MM.1S (cell line): ENCODE data around the gene TMTC4.
"Not testable (repeated sequence)": the region's sequence is repeated elsewhere in the genome, so short reads cannot be mapped to it uniquely, and the experiment has no call there.

ENCODE experiments used
- DNase-seq: peaks from one replicate; pipeline ENCODE4 v3.0.0-alpha.2; 2015
- H2AFZ ChIP-seq: fragments of 300-600 bp; sonication (generic); 2 replicates; pipeline ENCODE4 v1.6.0; 2016; ENCODE audit warnings: antibody characterized with exemption, low read length
- H3F3A ChIP-seq: fragments of 300-600 bp; sonication (generic); 2 replicates; pipeline ENCODE4 v1.6.1; 2016; ENCODE audit warnings: mild to moderate bottlenecking, antibody characterized with exemption, low read length, moderate library complexity, mixed read lengths; ENCODE audit not compliant: insufficient read depth
- H3K27ac ChIP-seq: fragments of 300-600 bp; sonication (generic); 2 replicates; pipeline ENCODE4 v1.5.1; 2016; ENCODE audit warnings: mild to moderate bottlenecking, low read length
- H3K27me3 ChIP-seq: fragments of 300-600 bp; sonication (generic); replicated peaks from 2 replicates; pipeline ENCODE4 v1.6.0; 2016; ENCODE audit warnings: low read length; ENCODE audit not compliant: insufficient read depth
- H3K36me3 ChIP-seq: fragments of 300-600 bp; sonication (generic); replicated peaks from 2 replicates; pipeline ENCODE4 v1.6.1; 2016; ENCODE audit warnings: mild to moderate bottlenecking, low read length, mixed read lengths; ENCODE audit not compliant: insufficient read depth
- H3K4me1 ChIP-seq: fragments of 300-600 bp; sonication (generic); 2 replicates; pipeline ENCODE4 v1.6.1; 2016; ENCODE audit warnings: low read length, mixed read lengths
- H3K4me2 ChIP-seq: fragments of 300-600 bp; sonication (generic); 2 replicates; pipeline ENCODE4 v1.6.0; 2016; ENCODE audit warnings: low read depth, low read length
- H3K4me3 ChIP-seq: fragments of 300-600 bp; sonication (generic); 2 replicates; pipeline ENCODE4 v1.5.1; 2016; ENCODE audit warnings: low read length, mixed read lengths
- H3K79me2 ChIP-seq: fragments of 300-600 bp; sonication (generic); 2 replicates; pipeline ENCODE4 v1.6.1; 2016; ENCODE audit warnings: mixed run types, low read length, mixed read lengths
- H3K9ac ChIP-seq: fragments of 300-600 bp; sonication (generic); 2 replicates; pipeline ENCODE4 v1.6.1; 2016; ENCODE audit warnings: low read length, mixed read lengths
- H3K9me2 ChIP-seq: fragments of 300-600 bp; sonication (generic); replicated peaks from 2 replicates; pipeline ENCODE4 v1.6.1; 2016; ENCODE audit warnings: mild to moderate bottlenecking, low read length, mixed read lengths; ENCODE audit not compliant: insufficient read depth
- H3K9me3 ChIP-seq: fragments of 300-600 bp; sonication (generic); replicated peaks from 2 replicates; pipeline ENCODE4 v1.6.1; 2016; ENCODE audit warnings: mild to moderate bottlenecking, low read length, mixed read lengths; ENCODE audit not compliant: insufficient read depth
- H4K20me1 ChIP-seq: fragments of 300-600 bp; sonication (generic); 2 replicates; pipeline ENCODE4 v1.6.1; 2016; ENCODE audit warnings: mild to moderate bottlenecking, low read length, moderate library complexity, mixed read lengths; ENCODE audit not compliant: insufficient read depth
- EZH2 ChIP-seq: fragments of 300-600 bp; sonication (generic); optimal IDR thresholded peaks from 2 replicates; pipeline ENCODE3; 2017; ENCODE audit warnings: low read depth, mild to moderate bottlenecking, antibody characterized with exemption, low read length, mixed read lengths
- EZH2phosphoT487 ChIP-seq: fragments of 300-600 bp; sonication (generic); IDR thresholded peaks from 2 replicates; pipeline ENCODE4 v1.6.1; 2018; ENCODE audit warnings: antibody characterized with exemption, low read length
- TF ChIP-seq, protein P1 (sequence below): fragments of 300-600 bp; sonication (generic); IDR thresholded peaks from 2 replicates; pipeline ENCODE4 v1.5.1; 2016; ENCODE audit warnings: antibody characterized with exemption, low read length, mixed read lengths

The TMTC4 gene

DNA sequence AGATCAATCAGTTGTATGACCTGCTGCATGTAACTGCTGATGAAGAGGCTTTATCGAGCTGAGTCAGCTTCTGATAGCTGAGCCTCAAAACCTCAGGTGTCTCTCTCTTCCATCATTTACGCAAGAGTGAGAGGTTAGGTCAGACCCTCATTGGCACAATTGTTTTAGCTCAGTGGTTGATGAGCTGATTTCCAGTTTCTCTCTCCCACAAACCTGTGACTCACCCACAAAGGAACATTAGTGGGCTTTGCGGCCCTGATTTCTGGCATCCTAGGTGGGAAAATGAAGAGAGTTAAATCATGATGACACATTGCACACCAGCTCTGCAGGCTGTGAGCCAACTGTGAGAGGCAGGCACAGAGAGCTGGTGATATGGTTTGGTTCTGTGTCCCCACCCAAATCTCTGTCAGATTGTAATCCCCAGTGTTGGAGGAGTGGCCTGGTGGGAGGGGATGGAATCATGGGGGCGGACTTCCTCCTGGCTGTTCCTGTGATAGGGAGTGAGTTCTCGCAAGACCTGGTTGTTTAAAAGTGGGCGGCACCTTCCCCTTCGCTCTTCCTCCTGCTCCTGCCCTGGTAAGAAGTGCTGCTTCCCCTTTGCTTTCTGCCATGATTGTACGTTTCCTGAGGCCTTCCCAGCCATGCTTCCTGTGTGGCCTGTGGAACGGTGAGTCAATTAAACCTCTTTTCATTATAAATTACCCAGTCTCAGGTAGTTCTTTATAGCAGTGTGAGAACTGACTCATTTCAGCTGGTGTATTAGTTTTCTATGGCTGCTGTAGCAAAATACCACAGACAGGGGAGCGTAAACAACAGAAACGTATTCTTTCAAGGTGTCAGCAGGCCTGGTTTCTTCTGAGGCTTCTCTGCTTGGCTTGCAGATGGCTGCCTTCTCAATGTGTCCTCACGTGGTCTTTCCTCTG, 33.5 kb upstream of the TMTC4 start:
- TF ChIP-seq EZH2 (no peak), EZH2phosphoT487 (no peak)
- TF ChIP-seq, protein P1, sequence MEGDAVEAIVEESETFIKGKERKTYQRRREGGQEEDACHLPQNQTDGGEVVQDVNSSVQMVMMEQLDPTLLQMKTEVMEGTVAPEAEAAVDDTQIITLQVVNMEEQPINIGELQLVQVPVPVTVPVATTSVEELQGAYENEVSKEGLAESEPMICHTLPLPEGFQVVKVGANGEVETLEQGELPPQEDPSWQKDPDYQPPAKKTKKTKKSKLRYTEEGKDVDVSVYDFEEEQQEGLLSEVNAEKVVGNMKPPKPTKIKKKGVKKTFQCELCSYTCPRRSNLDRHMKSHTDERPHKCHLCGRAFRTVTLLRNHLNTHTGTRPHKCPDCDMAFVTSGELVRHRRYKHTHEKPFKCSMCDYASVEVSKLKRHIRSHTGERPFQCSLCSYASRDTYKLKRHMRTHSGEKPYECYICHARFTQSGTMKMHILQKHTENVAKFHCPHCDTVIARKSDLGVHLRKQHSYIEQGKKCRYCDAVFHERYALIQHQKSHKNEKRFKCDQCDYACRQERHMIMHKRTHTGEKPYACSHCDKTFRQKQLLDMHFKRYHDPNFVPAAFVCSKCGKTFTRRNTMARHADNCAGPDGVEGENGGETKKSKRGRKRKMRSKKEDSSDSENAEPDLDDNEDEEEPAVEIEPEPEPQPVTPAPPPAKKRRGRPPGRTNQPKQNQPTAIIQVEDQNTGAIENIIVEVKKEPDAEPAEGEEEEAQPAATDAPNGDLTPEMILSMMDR = no peak
- DNase-seq = no peak
- H3F3A ChIP-seq = no peaks in the 10 kb centered on the region
- no peaks in the 10 kb centered on the region for H3K9me3 ChIP-seq
- no peaks in the 10 kb centered on the region for H3K9me2 ChIP-seq
- H3K4me3 ChIP-seq = no peak overlapping the region
- no peaks in the 10 kb centered on the region for H4K20me1 ChIP-seq
- no peak overlapping the region for H2AFZ ChIP-seq
- H3K79me2 ChIP-seq = no peaks in the 10 kb centered on the region
- no peak overlapping the region for H3K9ac ChIP-seq
- H3K36me3 ChIP-seq = no peaks in the 10 kb centered on the region
- H3K4me2 ChIP-seq = no peak overlapping the region
- no peaks in the 10 kb centered on the region for H3K27me3 ChIP-seq
- H3K27ac ChIP-seq = no peak overlapping the region
- no peaks in the 10 kb centered on the region for H3K4me1 ChIP-seq

DNA sequence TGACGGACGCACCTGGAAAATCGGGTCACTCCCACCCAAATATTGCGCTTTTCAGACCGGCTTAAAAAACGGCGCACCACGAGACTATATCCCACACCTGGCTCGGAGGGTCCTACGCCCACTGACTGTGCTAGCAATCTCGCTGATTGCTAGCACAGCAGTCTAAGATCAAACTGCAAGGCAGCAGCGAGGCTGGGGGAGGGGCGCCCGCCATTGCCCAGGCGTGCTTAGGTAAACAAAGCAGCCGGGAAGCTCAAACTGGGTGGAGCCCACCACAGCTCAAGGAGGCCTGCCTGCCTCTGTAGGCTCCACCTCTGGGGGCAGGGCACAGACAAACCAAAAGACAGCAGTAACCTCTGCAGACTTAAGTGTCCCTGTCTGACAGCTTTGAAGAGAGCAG, 23.7 kb upstream of the TMTC4 start:
- not testable (repeated sequence) for H3K36me3 ChIP-seq, H3K4me2 ChIP-seq, H4K20me1 ChIP-seq, H2AFZ ChIP-seq, H3K9ac ChIP-seq, H3K79me2 ChIP-seq, H3F3A ChIP-seq, H3K9me2 ChIP-seq, H3K27me3 ChIP-seq, H3K4me1 ChIP-seq, H3K9me3 ChIP-seq, DNase-seq, H3K27ac ChIP-seq, H3K4me3 ChIP-seq

DNA sequence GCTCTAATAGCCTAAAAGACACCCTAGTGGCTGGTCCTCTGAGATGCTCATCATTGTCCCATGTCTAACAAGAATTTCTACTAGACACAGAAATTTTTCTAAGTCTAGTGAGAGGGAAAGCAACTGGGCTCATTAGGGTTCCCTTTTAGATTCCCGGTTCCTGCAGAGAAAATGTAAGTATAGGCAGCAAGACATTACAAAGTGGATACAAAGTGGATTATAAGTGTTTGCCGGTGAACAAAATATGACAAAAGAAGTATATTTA, 20.8 kb upstream of the TMTC4 start:
- no peaks in the 10 kb centered on the region for H3K9me3 ChIP-seq
- H3K4me1 ChIP-seq = no peaks in the 10 kb centered on the region
- H3K4me2 ChIP-seq = no peak overlapping the region
- no peak overlapping the region for H3K27ac ChIP-seq
- no peak overlapping the region for H3K9ac ChIP-seq
- H3K9me2 ChIP-seq = no peaks in the 10 kb centered on the region
- no peaks in the 10 kb centered on the region for H4K20me1 ChIP-seq
- no peaks in the 10 kb centered on the region for H3F3A ChIP-seq
- H2AFZ ChIP-seq = no peak overlapping the region
- no peaks in the 10 kb centered on the region for H3K79me2 ChIP-seq
- H3K4me3 ChIP-seq = no peak overlapping the region
- no peaks in the 10 kb centered on the region for H3K27me3 ChIP-seq
- no peaks in the 10 kb centered on the region for H3K36me3 ChIP-seq
- TF ChIP-seq EZH2 = no peak
- TF ChIP-seq, protein P1 = no peak
- no peak for TF ChIP-seq EZH2phosphoT487
- DNase-seq = no peak

DNA sequence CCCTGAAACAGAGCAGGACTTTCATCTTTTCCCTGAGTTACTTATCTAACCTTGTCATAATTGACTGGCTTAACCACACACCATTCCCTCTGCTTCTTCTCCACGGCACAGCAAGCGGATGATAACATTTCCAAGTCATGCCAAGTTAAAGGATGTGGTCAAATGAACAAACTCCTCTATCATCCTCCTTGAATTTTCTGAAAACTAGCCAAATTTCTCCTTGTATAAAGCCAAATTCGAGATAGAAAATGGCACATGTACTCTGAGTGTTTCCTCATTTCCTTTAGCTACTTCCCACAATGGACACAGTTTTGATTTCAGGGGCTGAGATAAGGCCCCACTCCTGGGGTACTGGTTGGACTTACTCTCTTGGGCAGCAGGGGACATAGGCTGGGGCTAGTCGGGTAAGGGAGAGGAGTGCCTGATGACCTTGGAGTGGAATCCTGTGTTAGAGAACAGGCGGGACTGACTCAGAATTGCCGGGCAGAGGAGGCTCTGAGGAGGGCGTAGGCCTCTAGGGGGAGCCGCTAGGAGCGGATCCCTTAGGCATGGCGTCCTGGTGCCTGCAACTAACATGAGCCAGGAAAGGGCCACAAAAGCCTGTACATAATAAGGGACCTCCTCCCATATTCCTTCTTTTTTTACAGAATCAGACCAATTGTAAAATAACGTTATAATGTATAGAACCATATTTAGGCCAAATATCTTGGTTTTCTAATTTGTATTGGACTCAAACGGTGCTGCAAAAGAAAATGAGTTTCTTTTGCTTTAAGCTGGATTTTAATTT, 20.3 kb upstream of the TMTC4 start:
- H3K79me2 ChIP-seq = no peaks in the 10 kb centered on the region
- no peaks in the 10 kb centered on the region for H3F3A ChIP-seq
- H3K27ac ChIP-seq = no peak overlapping the region
- no peak overlapping the region for H3K4me3 ChIP-seq
- no peaks in the 10 kb centered on the region for H4K20me1 ChIP-seq
- H2AFZ ChIP-seq = no peak overlapping the region
- H3K27me3 ChIP-seq = no peaks in the 10 kb centered on the region
- H3K9me3 ChIP-seq = no peaks in the 10 kb centered on the region
- H3K9me2 ChIP-seq = no peaks in the 10 kb centered on the region
- H3K36me3 ChIP-seq = no peaks in the 10 kb centered on the region
- no peak for DNase-seq
- no peaks in the 10 kb centered on the region for H3K4me1 ChIP-seq
- TF ChIP-seq, protein P1 = peak; percentile 16
- no peak for TF ChIP-seq EZH2
- TF ChIP-seq EZH2phosphoT487 = no peak
- H3K4me2 ChIP-seq = no peak overlapping the region
- H3K9ac ChIP-seq = no peak overlapping the region
